Fibroblast of the conjunctiva (primary cell): Measurements from ENCODE around the gene ZNF324B.
"Not testable (repeated sequence)": the region's sequence is repeated elsewhere in the genome, so short reads cannot be mapped to it uniquely, and the experiment has no call there.

ENCODE experiments used
- DNase-seq: peaks from one replicate; pipeline ENCODE4 v3.0.0-alpha.2; 2010; ENCODE audit warnings: low read depth

ZNF324B gene

GRCh38 chr19:58480481-58480830 is 29.0 kb downstream of the ZNF324B start:
- DNase-seq = no peak

- DNase-seq = no peak
Observed at GRCh38 chr19:58480831-58481230, 29.4 kb downstream of the ZNF324B start.

- no peak for DNase-seq
Observed at GRCh38 chr19:58482372-58482771, 30.9 kb downstream of the ZNF324B start.

GRCh38 chr19:58483776-58484175 is 32.4 kb downstream of the ZNF324B start:
- no peak for DNase-seq

GRCh38 chr19:58484349-58484748 is 32.9 kb downstream of the ZNF324B start:
- not testable (repeated sequence) for DNase-seq

- DNase-seq = no peak
Observed at GRCh38 chr19:58491393-58491792, 40.0 kb downstream of the ZNF324B start.

- no peak for DNase-seq
Observed at GRCh38 chr19:58492265-58492664, 40.8 kb downstream of the ZNF324B start.

- no peak for DNase-seq
Observed at GRCh38 chr19:58497634-58498170, 46.3 kb downstream of the ZNF324B start.

- no peak for DNase-seq
Observed at GRCh38 chr19:58498316-58499020, 47.0 kb downstream of the ZNF324B start.

GRCh38 chr19:58499021-58499927 is 47.9 kb downstream of the ZNF324B start:
- peak; percentile 99 for DNase-seq

- no peak for DNase-seq
Observed at GRCh38 chr19:58500242-58500641, 48.8 kb downstream of the ZNF324B start.
